ENCODE data around the gene SLPI. TPM values are rescaled to one million over a fixed set of nuclear protein-coding genes. Genes with fewer than 3 reads are reported as not detected.
A peak's percentile ranks its signal among the peaks of the same experiment; 100 is the strongest.

The SLPI gene
- total and polyA plus RNA-seq, 4 donors: 451 to 8,409 (median 1,806) TPM

DNA sequence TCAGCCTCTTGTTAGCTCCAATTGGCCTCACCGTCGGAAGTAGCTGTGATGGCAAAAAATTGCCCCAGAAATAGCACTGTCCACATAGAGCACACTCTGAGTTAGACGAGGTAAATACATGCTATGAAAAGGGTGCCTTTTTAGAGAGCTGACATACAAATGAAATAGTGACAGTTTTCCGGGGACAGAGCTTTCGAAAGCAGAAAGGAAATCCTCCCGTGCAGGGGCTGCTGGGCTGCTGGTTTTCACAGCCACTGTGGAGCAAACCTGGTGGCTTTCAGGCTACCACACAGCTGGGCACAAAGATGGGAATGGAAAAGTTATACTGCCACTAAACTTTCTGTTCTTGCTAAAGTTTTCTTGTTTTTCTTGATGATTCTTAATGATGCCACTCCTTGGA is 8.3 kb downstream of the SLPI start:
- H3K4me3 ChIP-seq: no peak overlapping the region
- TF ChIP-seq, protein P1, sequence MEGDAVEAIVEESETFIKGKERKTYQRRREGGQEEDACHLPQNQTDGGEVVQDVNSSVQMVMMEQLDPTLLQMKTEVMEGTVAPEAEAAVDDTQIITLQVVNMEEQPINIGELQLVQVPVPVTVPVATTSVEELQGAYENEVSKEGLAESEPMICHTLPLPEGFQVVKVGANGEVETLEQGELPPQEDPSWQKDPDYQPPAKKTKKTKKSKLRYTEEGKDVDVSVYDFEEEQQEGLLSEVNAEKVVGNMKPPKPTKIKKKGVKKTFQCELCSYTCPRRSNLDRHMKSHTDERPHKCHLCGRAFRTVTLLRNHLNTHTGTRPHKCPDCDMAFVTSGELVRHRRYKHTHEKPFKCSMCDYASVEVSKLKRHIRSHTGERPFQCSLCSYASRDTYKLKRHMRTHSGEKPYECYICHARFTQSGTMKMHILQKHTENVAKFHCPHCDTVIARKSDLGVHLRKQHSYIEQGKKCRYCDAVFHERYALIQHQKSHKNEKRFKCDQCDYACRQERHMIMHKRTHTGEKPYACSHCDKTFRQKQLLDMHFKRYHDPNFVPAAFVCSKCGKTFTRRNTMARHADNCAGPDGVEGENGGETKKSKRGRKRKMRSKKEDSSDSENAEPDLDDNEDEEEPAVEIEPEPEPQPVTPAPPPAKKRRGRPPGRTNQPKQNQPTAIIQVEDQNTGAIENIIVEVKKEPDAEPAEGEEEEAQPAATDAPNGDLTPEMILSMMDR (IDR thresholded peaks at IDR 0.05; ENCODE audit: control extremely low read depth, extremely low read depth): no peak
- H3K36me3 ChIP-seq (ENCODE audit: control insufficient read depth in 4 of 4, insufficient read depth in 4 of 4, low read length in 4 of 4): no peaks in the 10 kb centered on the region
- peaks cover 0 to 12% (median 2%) of the 10 kb centered on the region in 3 donors for H3K27me3 ChIP-seq (ENCODE audit: control insufficient read depth in 3 of 3, insufficient read depth in 3 of 3, low read length in 2 of 3)
- no peak for DNase-seq
- no peak overlapping the region for H3K9ac ChIP-seq (ENCODE audit: insufficient read depth in 1 of 2, low read length in 2 of 2)
- 20 to 50% methylated on average over 6 of the region's 6 CpGs for WGBS, 2 donors
- no peak overlapping the region for H3K27ac ChIP-seq (ENCODE audit: low read depth in 1 of 2, low read length in 1 of 2)
- ATAC-seq (ENCODE audit: insufficient read depth, low FRiP score): no peak
- no peaks in the 10 kb centered on the region for H3K9me3 ChIP-seq (ENCODE audit: control insufficient read depth in 4 of 4, insufficient read depth in 3 of 4, low read length in 3 of 4)
- H3K4me1 ChIP-seq (ENCODE audit: control insufficient read depth in 5 of 5, insufficient read depth in 5 of 5, low read length in 5 of 5): peaks cover 0 to 12% (median 0%) of the 10 kb centered on the region in 5 donors

DNA sequence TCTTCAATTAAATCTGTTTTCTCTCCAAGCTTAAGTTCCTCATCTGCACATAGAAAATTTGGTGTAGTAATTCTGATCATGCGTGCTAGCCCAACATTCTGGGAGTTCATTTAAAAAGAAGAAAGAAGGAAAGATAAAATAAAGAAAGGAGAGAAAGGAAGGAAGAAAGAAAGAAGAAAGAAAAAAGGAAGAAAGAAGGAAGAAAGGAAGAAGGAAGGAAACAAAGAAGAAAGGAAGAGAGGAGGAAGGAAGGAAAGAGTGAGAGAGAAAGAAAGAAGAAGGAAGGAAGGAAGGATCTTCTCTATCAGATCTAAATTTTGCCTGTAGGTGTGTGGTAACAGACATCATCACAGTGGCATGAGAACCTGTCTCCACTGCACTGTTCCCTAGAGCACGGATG is 16.2 kb downstream of the SLPI start:
- ATAC-seq (ENCODE audit: insufficient read depth, low FRiP score) (no peak), DNase-seq (no peak)
- Histone ChIP-seq H3K27me3 (ENCODE audit: control insufficient read depth in 3 of 3, insufficient read depth in 3 of 3, low read length in 2 of 3) (peaks cover 0 to 7% (median 0%) of the 10 kb centered on the region in 3 donors), H3K9me3 (ENCODE audit: control insufficient read depth in 4 of 4, insufficient read depth in 3 of 4, low read length in 3 of 4) (peaks cover 0 to 8% (median 2%) of the 10 kb centered on the region in 4 donors), H3K4me1 (ENCODE audit: control insufficient read depth in 5 of 5, insufficient read depth in 5 of 5, low read length in 5 of 5) (no peaks in the 10 kb centered on the region), H3K27ac (ENCODE audit: low read depth in 1 of 2, low read length in 1 of 2) (no peak overlapping the region), H3K36me3 (ENCODE audit: control insufficient read depth in 4 of 4, insufficient read depth in 4 of 4, low read length in 4 of 4) (no peaks in the 10 kb centered on the region), H3K9ac (ENCODE audit: insufficient read depth in 1 of 2, low read length in 2 of 2) (no peak overlapping the region), H3K4me3 (no peak overlapping the region)
- TF ChIP-seq, protein P1 (IDR thresholded peaks at IDR 0.05; ENCODE audit: control extremely low read depth, extremely low read depth): no peak
- 87 to 91% methylated on average over 2 of the region's 2 CpGs for WGBS, 2 donors

DNA sequence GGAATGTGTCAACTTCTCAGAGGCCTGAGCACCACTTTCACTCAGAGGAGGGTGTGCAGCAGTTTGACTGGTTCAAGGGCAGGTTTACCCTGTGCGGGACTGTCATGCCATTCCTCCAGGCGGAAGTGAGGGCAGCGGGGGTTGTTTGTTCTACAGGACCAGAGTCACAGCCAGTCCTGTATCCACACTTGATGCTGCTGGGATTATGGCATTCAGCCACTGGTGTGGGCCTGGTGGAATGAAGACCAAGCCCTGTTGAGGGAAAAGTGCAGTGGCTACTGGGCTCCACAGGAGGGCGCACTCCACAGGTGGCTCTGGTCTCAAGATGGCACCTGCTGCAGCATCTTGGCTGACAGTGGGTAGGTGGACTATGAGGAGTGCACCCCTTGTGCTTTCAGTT is 18.4 kb downstream of the SLPI start:
- H3K4me1 ChIP-seq (ENCODE audit: control insufficient read depth in 5 of 5, insufficient read depth in 5 of 5, low read length in 5 of 5): no peaks in the 10 kb centered on the region
- no peak overlapping the region for H3K4me3 ChIP-seq
- DNase-seq (peak in 2 of 3 donors; percentile 6 to 28), ATAC-seq (ENCODE audit: insufficient read depth, low FRiP score) (peak; percentile 81)
- H3K27ac ChIP-seq (ENCODE audit: low read depth in 1 of 2, low read length in 1 of 2): no peak overlapping the region
- TF ChIP-seq, protein P1 (IDR thresholded peaks at IDR 0.05; ENCODE audit: control extremely low read depth, extremely low read depth): no peak
- no peak overlapping the region for H3K9ac ChIP-seq (ENCODE audit: insufficient read depth in 1 of 2, low read length in 2 of 2)
- H3K27me3 ChIP-seq (ENCODE audit: control insufficient read depth in 3 of 3, insufficient read depth in 3 of 3, low read length in 2 of 3): peaks cover 0 to 7% (median 0%) of the 10 kb centered on the region in 3 donors
- H3K9me3 ChIP-seq (ENCODE audit: control insufficient read depth in 4 of 4, insufficient read depth in 3 of 4, low read length in 3 of 4): peaks cover 0 to 8% (median 2%) of the 10 kb centered on the region in 4 donors
- no peaks in the 10 kb centered on the region for H3K36me3 ChIP-seq (ENCODE audit: control insufficient read depth in 4 of 4, insufficient read depth in 4 of 4, low read length in 4 of 4)
- WGBS, 2 donors: 64 to 75% methylated on average over 4 of the region's 4 CpGs

DNA sequence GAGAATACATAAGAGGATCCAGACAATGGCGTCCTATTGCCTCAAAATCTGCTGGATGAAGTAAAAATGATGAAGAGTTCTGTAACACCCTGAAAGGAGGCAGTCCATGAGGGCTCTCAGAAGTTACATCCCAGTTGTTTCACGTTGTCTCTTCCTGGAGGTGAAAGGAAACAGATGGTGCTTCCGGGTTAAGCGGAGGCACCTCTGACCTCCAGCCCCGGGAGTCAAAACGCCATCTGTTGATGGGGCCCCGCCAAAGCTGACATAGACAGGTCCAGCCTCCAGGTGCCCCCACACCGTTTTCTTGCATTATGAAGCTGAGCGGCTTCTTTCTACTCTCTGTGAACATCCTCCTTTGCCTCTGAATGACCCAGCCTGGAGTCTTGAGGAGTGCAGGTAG is 23.7 kb downstream of the SLPI start:
- WGBS, 2 donors: 69 to 72% methylated on average over 9 of the region's 9 CpGs
- H3K27ac ChIP-seq (ENCODE audit: low read depth in 1 of 2, low read length in 1 of 2): no peak overlapping the region
- H3K9me3 ChIP-seq (ENCODE audit: control insufficient read depth in 4 of 4, insufficient read depth in 3 of 4, low read length in 3 of 4): peaks cover 0 to 5% (median 2%) of the 10 kb centered on the region in 4 donors
- no peak overlapping the region for H3K4me3 ChIP-seq
- no peak for DNase-seq
- H3K9ac ChIP-seq (ENCODE audit: insufficient read depth in 1 of 2, low read length in 2 of 2): no peak overlapping the region
- no peaks in the 10 kb centered on the region for H3K4me1 ChIP-seq (ENCODE audit: control insufficient read depth in 5 of 5, insufficient read depth in 5 of 5, low read length in 5 of 5)
- TF ChIP-seq, protein P1 (IDR thresholded peaks at IDR 0.05; ENCODE audit: control extremely low read depth, extremely low read depth): no peak
- peaks cover 0 to 3% (median 0%) of the 10 kb centered on the region in 3 donors for H3K27me3 ChIP-seq (ENCODE audit: control insufficient read depth in 3 of 3, insufficient read depth in 3 of 3, low read length in 2 of 3)
- ATAC-seq (ENCODE audit: insufficient read depth, low FRiP score): no peak
- H3K36me3 ChIP-seq (ENCODE audit: control insufficient read depth in 4 of 4, insufficient read depth in 4 of 4, low read length in 4 of 4): no peaks in the 10 kb centered on the region
